ENCODE measurements around the gene UPK3BL1.
"Not testable (repeated sequence)": the region's sequence is repeated elsewhere in the genome, so short reads cannot be mapped to it uniquely, and the experiment has no call there.

DNA sequence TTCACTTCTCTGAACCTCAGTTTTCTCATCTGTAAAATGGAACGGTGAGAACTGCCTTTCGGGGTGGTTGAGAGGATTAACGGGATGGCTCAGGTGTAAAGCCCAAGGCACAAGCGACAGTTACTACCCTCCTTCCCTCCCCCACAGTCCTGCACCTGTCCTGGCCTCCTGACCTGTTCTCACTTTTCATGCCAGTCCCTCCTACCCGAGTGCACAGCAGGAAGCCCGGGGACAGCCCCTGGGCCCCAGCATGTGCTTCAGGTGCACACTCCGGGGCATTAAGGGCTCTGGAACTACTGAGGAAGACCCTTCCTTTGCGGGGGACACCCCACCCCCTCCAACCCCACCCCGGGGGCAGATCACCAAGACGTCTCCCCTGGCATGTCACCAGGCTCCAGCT lies 26.7 kb downstream of the UPK3BL1 start:
- TF ChIP-seq, protein P1, sequence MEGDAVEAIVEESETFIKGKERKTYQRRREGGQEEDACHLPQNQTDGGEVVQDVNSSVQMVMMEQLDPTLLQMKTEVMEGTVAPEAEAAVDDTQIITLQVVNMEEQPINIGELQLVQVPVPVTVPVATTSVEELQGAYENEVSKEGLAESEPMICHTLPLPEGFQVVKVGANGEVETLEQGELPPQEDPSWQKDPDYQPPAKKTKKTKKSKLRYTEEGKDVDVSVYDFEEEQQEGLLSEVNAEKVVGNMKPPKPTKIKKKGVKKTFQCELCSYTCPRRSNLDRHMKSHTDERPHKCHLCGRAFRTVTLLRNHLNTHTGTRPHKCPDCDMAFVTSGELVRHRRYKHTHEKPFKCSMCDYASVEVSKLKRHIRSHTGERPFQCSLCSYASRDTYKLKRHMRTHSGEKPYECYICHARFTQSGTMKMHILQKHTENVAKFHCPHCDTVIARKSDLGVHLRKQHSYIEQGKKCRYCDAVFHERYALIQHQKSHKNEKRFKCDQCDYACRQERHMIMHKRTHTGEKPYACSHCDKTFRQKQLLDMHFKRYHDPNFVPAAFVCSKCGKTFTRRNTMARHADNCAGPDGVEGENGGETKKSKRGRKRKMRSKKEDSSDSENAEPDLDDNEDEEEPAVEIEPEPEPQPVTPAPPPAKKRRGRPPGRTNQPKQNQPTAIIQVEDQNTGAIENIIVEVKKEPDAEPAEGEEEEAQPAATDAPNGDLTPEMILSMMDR (IDR thresholded peaks at IDR 0.05; ENCODE audit: insufficient read depth, low read length): not testable (repeated sequence)
- TF ChIP-seq POLR2AphosphoS5 (IDR thresholded peaks at IDR 0.05; ENCODE audit: low read depth); SPI1 (IDR thresholded peaks at IDR 0.05; ENCODE audit: borderline replicate concordance, low read depth); GABPA (IDR thresholded peaks at IDR 0.05; ENCODE audit: low read depth): not testable (repeated sequence)
- TF ChIP-seq, protein P2, sequence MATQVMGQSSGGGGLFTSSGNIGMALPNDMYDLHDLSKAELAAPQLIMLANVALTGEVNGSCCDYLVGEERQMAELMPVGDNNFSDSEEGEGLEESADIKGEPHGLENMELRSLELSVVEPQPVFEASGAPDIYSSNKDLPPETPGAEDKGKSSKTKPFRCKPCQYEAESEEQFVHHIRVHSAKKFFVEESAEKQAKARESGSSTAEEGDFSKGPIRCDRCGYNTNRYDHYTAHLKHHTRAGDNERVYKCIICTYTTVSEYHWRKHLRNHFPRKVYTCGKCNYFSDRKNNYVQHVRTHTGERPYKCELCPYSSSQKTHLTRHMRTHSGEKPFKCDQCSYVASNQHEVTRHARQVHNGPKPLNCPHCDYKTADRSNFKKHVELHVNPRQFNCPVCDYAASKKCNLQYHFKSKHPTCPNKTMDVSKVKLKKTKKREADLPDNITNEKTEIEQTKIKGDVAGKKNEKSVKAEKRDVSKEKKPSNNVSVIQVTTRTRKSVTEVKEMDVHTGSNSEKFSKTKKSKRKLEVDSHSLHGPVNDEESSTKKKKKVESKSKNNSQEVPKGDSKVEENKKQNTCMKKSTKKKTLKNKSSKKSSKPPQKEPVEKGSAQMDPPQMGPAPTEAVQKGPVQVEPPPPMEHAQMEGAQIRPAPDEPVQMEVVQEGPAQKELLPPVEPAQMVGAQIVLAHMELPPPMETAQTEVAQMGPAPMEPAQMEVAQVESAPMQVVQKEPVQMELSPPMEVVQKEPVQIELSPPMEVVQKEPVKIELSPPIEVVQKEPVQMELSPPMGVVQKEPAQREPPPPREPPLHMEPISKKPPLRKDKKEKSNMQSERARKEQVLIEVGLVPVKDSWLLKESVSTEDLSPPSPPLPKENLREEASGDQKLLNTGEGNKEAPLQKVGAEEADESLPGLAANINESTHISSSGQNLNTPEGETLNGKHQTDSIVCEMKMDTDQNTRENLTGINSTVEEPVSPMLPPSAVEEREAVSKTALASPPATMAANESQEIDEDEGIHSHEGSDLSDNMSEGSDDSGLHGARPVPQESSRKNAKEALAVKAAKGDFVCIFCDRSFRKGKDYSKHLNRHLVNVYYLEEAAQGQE (IDR thresholded peaks at IDR 0.05; ENCODE audit: insufficient replicate concordance, low read depth): not testable (repeated sequence)
